OCI-LY3 (cell line): ENCODE data around the gene CRISP1.

Source experiments
- H2AFZ ChIP-seq: fragments of 200-600, 300-600 bp; shearing (Covaris generic); 2 replicates; pipeline ENCODE4 v1.6.0; 2014; ENCODE audit warnings: antibody characterized with exemption, low read depth, low read length
- H3K27ac ChIP-seq: fragments of 200-600, 300-600 bp; sonication (generic); 2 replicates; pipeline ENCODE4 v1.5.1; 2014; ENCODE audit warnings: mild to moderate bottlenecking, low read length, moderate library complexity, mixed read lengths
- H3K27me3 ChIP-seq: fragments of 200-600, 300-600 bp; sonication (generic); 2 replicates; pipeline ENCODE4 v1.6.1; 2014; ENCODE audit warnings: low read depth, low read length, mixed read lengths
- H3K36me3 ChIP-seq: fragments of 200-600, 300-600 bp; sonication (generic); replicated peaks from 2 replicates; pipeline ENCODE3; 2014; ENCODE audit warnings: low read depth, low read length, mixed read lengths
- H3K4me1 ChIP-seq: fragments of 300-600, 200-600 bp; sonication (generic); 2 replicates; pipeline ENCODE4 v1.6.1; 2014; ENCODE audit warnings: low read length, mixed read lengths
- H3K4me2 ChIP-seq: fragments of 200-600, 300-600 bp; sonication (generic); 2 replicates; pipeline ENCODE4 v1.6.1; 2014; ENCODE audit warnings: low read length, mixed read lengths
- H3K4me3 ChIP-seq: fragments of 300-600, 200-600 bp; sonication (generic); 2 replicates; pipeline ENCODE4 v1.5.1; 2014; ENCODE audit warnings: antibody characterized with exemption, mild to moderate bottlenecking, low read length, moderate library complexity
- H3K79me2 ChIP-seq: fragments of 300-600, 200-600 bp; shearing (Covaris generic); 2 replicates; pipeline ENCODE4 v1.6.1; 2014; ENCODE audit warnings: mild to moderate bottlenecking, low read length, mixed read lengths
- H3K9ac ChIP-seq: fragments of 300-600, 200-600 bp; shearing (Covaris generic); 2 replicates; pipeline ENCODE4 v1.6.0; 2014; ENCODE audit warnings: mild to moderate bottlenecking, low read length, moderate library complexity
- H3K9me3 ChIP-seq: fragments of 200-600, 300-600 bp; shearing (Covaris generic); 2 replicates; pipeline ENCODE4 v1.6.1; 2014; ENCODE audit warnings: low read length, mixed read lengths; ENCODE audit not compliant: insufficient read depth
- H4K20me1 ChIP-seq: fragments of 200-600, 300-600 bp; sonication (generic); 2 replicates; pipeline ENCODE4 v1.6.1; 2016; ENCODE audit warnings: low read length, mixed read lengths; ENCODE audit not compliant: insufficient read depth
- CTCF ChIP-seq: fragments of 200-600, 300-600 bp; sonication (generic); IDR thresholded peaks from 2 replicates; pipeline ENCODE4 v1.5.1; 2014; ENCODE audit warnings: antibody characterized with exemption, low read length, low read depth
- EZH2phosphoT487 ChIP-seq: fragments of 200-600 bp; shearing (Covaris generic); IDR thresholded peaks from 2 replicates; pipeline ENCODE4 v1.6.1; 2018; ENCODE audit warnings: antibody characterized with exemption, mixed run types, low read depth

Gene CRISP1

GRCh38 chr6:49911252-49911651, 44.9 kb upstream of the CRISP1 start:
- Histone ChIP-seq H3K27ac (no peak overlapping the region), H3K9me3 (no peaks in the 10 kb centered on the region), H3K4me1 (peaks cover under 1% of the 10 kb centered on the region), H3K9ac (no peak overlapping the region), H4K20me1 (no peaks in the 10 kb centered on the region), H3K79me2 (no peaks in the 10 kb centered on the region), H3K36me3 (no peaks in the 10 kb centered on the region), H3K4me2 (no peak overlapping the region), H3K4me3 (no peak overlapping the region), H2AFZ (no peak overlapping the region), H3K27me3 (no peaks in the 10 kb centered on the region)
- no peak for TF ChIP-seq CTCF
- TF ChIP-seq EZH2phosphoT487: no peak

DNA sequence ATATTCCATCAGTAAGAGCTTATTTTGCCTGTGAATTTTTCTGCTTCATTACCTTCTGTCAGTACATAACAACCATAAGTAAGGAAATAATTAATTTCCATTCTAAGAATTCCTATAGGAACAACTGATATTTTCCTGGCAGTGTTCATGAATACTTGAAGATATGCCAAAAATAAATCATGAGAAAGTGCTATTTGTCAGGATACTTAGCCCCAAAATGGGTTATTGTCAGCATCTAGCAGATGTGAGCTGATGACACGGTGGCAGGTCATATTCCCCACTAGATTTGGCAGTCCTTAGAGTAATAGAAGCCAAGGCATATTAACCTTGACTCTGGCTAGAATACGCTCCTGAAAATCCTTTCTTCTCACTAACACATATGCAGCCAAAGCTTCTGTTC, 43.2 kb upstream of the CRISP1 start:
- Histone ChIP-seq H3K27me3 (no peaks in the 10 kb centered on the region), H2AFZ (no peak overlapping the region), H4K20me1 (no peaks in the 10 kb centered on the region), H3K4me2 (no peak overlapping the region), H3K9ac (no peak overlapping the region), H3K4me1 (no peaks in the 10 kb centered on the region), H3K4me3 (no peak overlapping the region), H3K9me3 (no peaks in the 10 kb centered on the region), H3K79me2 (no peaks in the 10 kb centered on the region), H3K27ac (no peak overlapping the region), H3K36me3 (no peaks in the 10 kb centered on the region)
- TF ChIP-seq CTCF (no peak), EZH2phosphoT487 (no peak)

DNA sequence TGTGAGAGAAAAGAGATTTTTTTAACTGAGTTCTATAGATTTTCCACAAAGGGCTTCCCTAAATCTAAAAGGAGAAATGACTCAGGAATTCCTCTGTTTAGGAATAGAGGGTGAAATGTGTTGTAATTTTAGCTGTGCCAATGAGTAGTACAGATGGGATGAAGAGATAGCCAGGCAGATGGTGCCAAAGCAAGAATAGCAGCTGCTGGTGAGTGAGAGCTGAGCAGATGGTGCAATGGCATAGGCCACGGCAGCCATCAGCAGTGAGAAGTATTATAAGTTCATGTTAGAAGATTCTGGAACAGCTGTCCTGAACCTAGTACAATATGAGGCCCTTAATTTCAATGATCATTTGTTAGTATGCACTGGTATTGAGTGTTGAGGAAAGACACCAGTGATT, 40.2 kb upstream of the CRISP1 start:
- Histone ChIP-seq H3K9ac (no peak overlapping the region), H2AFZ (no peak overlapping the region), H3K4me3 (no peak overlapping the region), H3K4me2 (no peak overlapping the region), H4K20me1 (no peaks in the 10 kb centered on the region), H3K4me1 (peaks cover 5% of the 10 kb centered on the region), H3K27ac (no peak overlapping the region), H3K36me3 (no peaks in the 10 kb centered on the region), H3K27me3 (no peaks in the 10 kb centered on the region), H3K79me2 (no peaks in the 10 kb centered on the region), H3K9me3 (no peaks in the 10 kb centered on the region)
- TF ChIP-seq EZH2phosphoT487: no peak
- no peak for TF ChIP-seq CTCF

- Histone ChIP-seq H3K36me3 (no peaks in the 10 kb centered on the region), H3K9ac (no peak overlapping the region), H3K9me3 (no peaks in the 10 kb centered on the region), H3K79me2 (no peaks in the 10 kb centered on the region), H4K20me1 (no peaks in the 10 kb centered on the region), H3K4me1 (peaks cover 5% of the 10 kb centered on the region), H3K4me3 (no peak overlapping the region), H2AFZ (no peak overlapping the region), H3K4me2 (no peak overlapping the region), H3K27me3 (no peaks in the 10 kb centered on the region), H3K27ac (no peak overlapping the region)
- TF ChIP-seq CTCF (no peak), EZH2phosphoT487 (no peak)
These were observed 39.0 kb upstream of the CRISP1 start for GRCh38 chr6:49905296-49905695.
